Right atrium auricular region (tissue), 2 donors: Measurements from ENCODE around the gene CDH15. TPM values are rescaled to one million over a fixed set of nuclear protein-coding genes. Genes with fewer than 3 reads are reported as not detected.
"Not testable (repeated sequence)": the region's sequence is repeated elsewhere in the genome, so short reads cannot be mapped to it uniquely, and the experiment has no call there.

ENCODE experiments used
- DNase-seq: peaks from one replicate; pipeline ENCODE4 v3.0.0-alpha.2; 2019; ENCODE audit warnings: low spot score
- H3K27ac ChIP-seq, 2 donors: fragments of 200-600 bp; sonication (generic); 1 replicate in 1 of 2; 2 replicates in 1 of 2; pipeline ENCODE4 v1.5.1; 2016 to 2019
- H3K27me3 ChIP-seq, 2 donors: fragments of 200-600 bp; sonication (generic); one replicate each; pipeline versions ENCODE4 v1.5.1 to v1.6.0; 2017 to 2019
- H3K36me3 ChIP-seq: fragments of 200-600 bp; sonication (generic); one replicate; pipeline ENCODE4 v1.5.1; 2016
- H3K4me1 ChIP-seq, 2 donors: fragments of 200-600 bp; sonication (generic); one replicate each; pipeline versions ENCODE4 v1.5.1 to v1.6.0; 2017 to 2019
- H3K4me3 ChIP-seq, 2 donors: fragments of 200-600 bp; sonication (generic); 1 replicate in 1 of 2; 2 replicates in 1 of 2; pipeline ENCODE4 v1.5.1; 2017 to 2019; ENCODE audit warnings: mild to moderate bottlenecking in 1 of 2, moderate library complexity in 1 of 2
- H3K9me3 ChIP-seq, 2 donors: fragments of 200-600 bp; sonication (generic); one replicate each; pipeline ENCODE4 v1.5.1; 2019
- total RNA-seq, 2 donors: library from RNA; depleted of rRNA; stranded (reverse); fragments of >200 nt; gene quantifications; one replicate each; pipeline ENCODE4 v1.1.0, GENCODE V29; 2016
- TF ChIP-seq, protein P1 (sequence below), 2 donors: fragments of 200-600 bp; sonication (generic); IDR thresholded peaks; one replicate each; pipeline ENCODE4 v1.5.1; 2019; ENCODE audit warnings: antibody characterized with exemption in 2 of 2

Gene CDH15
- total RNA-seq, 2 donors from 2014 or later = not detected

DNA sequence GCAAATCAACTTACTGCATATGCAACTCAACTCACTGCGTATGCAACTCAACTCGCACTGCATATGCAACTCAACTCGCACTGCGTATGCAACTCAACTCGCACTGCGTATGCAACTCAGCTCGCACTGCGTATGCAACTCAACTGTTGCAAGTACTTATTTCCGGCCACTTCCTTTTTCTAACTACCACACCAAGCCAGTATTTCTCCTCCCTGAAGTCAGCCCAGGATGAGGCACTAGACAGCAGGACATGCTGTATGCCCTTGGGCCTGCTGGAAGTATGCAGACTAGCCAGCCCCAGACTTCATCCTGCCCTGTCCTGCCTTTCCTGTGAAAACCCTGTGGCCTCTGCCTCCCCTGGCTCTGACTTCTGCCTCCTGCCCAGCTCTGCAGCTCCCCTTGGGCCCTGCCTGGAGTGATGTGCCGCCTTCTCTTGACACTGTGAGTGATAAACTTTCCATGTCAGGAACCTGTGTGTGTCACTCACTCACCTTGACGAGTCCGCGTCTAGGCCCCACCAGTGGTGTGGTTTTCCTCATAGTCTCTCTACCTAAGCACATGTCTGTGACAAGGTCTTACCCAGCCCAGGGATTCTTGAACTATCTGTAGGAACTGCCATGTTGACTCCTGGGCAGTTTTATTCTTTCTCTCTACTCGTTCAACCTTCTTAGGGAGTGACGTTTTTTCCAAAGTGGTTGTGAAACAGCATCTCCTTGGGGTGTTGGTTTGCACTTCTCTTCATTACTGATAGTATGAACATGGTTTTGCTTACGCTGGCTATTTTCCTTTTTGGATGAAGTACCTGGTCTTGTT is 62.3 kb downstream of the CDH15 start:
- no peaks in the 10 kb centered on the region for H3K4me1 ChIP-seq
- H3K27ac ChIP-seq = no peak overlapping the region
- H3K4me3 ChIP-seq = no peak overlapping the region
- H3K27me3 ChIP-seq = no peaks in the 10 kb centered on the region
- TF ChIP-seq, protein P1, sequence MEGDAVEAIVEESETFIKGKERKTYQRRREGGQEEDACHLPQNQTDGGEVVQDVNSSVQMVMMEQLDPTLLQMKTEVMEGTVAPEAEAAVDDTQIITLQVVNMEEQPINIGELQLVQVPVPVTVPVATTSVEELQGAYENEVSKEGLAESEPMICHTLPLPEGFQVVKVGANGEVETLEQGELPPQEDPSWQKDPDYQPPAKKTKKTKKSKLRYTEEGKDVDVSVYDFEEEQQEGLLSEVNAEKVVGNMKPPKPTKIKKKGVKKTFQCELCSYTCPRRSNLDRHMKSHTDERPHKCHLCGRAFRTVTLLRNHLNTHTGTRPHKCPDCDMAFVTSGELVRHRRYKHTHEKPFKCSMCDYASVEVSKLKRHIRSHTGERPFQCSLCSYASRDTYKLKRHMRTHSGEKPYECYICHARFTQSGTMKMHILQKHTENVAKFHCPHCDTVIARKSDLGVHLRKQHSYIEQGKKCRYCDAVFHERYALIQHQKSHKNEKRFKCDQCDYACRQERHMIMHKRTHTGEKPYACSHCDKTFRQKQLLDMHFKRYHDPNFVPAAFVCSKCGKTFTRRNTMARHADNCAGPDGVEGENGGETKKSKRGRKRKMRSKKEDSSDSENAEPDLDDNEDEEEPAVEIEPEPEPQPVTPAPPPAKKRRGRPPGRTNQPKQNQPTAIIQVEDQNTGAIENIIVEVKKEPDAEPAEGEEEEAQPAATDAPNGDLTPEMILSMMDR (IDR thresholded peaks at IDR 0.05) = no peak
- H3K36me3 ChIP-seq = peaks cover 29% of the 10 kb centered on the region
- H3K9me3 ChIP-seq = no peaks in the 10 kb centered on the region
- no peak for DNase-seq

DNA sequence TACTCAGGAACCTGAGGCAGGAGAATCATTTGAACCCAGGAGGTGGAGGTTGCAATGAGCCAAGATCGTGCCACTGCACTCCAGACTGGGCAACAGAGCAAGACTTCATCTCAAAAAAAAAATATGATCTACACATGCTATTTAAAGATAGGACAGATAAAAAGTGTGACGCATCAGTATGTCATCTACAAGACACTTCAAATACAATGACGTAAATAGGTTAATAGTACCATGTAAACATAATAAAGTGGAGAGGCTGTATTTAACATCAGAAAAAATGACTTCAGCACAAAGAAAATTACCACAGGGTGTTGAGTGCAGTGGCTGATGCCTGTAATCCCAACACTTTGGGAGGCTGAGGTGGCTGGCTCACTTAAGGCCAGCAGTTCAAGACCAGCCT is 66.2 kb downstream of the CDH15 start:
- no peak overlapping the region for H3K4me3 ChIP-seq
- peaks cover 0 to 7% of the 10 kb centered on the region in 2 donors for H3K4me1 ChIP-seq
- no peak for DNase-seq
- H3K27ac ChIP-seq = no peak overlapping the region
- no peaks in the 10 kb centered on the region for H3K27me3 ChIP-seq
- H3K9me3 ChIP-seq = no peaks in the 10 kb centered on the region
- H3K36me3 ChIP-seq = peaks cover 10% of the 10 kb centered on the region
- TF ChIP-seq, protein P1 (IDR thresholded peaks at IDR 0.05) = no peak

DNA sequence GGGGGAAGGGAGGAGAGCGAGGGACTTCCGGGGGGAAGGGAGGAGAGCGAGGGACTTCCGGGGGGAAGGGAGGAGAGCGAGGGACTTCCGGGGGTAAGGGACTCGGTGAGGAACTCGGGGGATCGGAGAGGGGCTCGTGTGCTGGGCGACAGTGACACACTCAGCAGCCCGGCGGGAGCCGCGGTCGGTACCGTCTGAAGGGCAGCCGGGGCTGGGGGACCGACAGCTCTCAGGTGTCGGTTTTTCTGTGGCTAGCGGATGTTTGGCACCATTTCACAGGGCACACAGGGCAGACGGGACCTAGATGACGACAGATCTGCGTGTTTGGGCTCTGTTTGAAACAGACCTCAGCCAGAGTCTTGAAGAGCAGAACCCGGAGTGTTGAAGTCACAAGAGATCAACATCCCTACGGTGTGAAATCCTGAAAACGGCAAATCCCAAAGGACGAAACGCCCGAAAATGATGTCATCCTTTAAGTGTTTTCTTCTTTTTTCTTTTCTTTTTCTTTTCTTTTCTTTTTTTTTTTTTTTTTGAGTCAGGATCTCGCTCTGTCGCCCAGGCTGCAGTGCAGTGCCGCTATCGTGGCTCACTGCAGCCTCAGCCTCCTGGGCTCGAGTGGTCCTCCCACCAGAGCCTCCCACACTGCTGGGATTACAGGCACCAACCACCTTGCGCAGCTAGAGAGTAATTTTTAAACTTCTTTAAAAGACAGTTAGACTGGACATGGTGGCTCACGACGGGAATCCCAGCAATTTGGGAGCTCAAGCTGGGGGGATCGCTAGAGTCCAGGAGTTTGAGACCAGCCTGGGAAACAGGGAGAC is 69.8 kb downstream of the CDH15 start:
- Histone ChIP-seq H3K9me3 (no peaks in the 10 kb centered on the region), H3K27ac (peak overlapping the region; percentile 88 to 95), H3K36me3 (no peaks in the 10 kb centered on the region), H3K27me3 (no peaks in the 10 kb centered on the region), H3K4me1 (peaks cover 0 to 7% of the 10 kb centered on the region in 2 donors), H3K4me3 (peak overlapping the region; percentile 67 to 68)
- TF ChIP-seq, protein P1 (IDR thresholded peaks at IDR 0.05) = no peak
- peak; percentile 82 for DNase-seq

DNA sequence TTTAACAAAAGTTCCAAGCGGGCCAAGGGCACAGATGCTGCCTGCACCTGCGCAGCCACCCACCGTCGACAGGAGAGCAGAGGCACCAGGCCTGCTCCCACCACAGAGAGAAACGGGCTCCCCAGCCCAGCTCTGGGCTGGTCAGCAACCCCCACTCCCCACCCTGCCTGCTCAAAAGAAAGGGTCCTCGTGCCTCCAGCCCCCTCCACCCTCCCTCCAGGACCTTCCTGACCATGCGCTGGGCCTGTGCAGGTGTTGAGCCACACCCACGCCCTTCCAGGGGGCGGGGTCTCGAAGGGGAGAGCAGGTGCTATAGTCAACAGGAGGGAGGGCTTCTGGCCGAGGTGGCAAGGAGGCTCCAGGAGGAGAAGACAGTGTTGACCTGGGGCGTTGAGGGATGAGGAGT is 71.2 kb downstream of the CDH15 start:
- Histone ChIP-seq H3K4me1 (peaks cover 0 to 16% of the 10 kb centered on the region in 2 donors), H3K27me3 (no peaks in the 10 kb centered on the region), H3K27ac (no peak overlapping the region), H3K9me3 (no peaks in the 10 kb centered on the region), H3K36me3 (no peaks in the 10 kb centered on the region), H3K4me3 (no peak overlapping the region)
- DNase-seq = no peak
- TF ChIP-seq, protein P1 (IDR thresholded peaks at IDR 0.05) = no peak

DNA sequence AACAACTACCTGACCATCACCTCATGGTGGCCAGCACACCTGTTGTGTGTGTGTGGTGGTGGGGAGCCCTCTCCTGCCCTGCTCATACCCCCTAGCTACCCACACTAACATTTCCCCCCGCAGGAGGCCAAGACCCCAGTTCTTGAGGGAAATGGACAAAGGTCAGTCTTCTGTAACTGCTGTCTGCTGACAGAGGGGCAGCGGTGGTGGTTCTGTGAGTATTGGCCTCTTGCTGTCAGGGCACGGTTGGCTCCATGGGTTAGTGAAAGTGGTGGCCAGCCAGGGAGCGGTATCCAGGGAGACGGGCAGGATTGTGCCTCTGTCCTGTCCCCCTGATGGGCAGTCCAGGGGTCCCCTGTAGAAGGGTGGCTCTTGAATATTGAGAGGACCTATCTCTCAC is 72.1 kb downstream of the CDH15 start:
- TF ChIP-seq, protein P1 (IDR thresholded peaks at IDR 0.05) = no peak
- H3K4me3 ChIP-seq = no peak overlapping the region
- no peaks in the 10 kb centered on the region for H3K9me3 ChIP-seq
- no peak for DNase-seq
- no peaks in the 10 kb centered on the region for H3K36me3 ChIP-seq
- no peak overlapping the region for H3K27ac ChIP-seq
- peaks cover 0 to 16% of the 10 kb centered on the region in 2 donors for H3K4me1 ChIP-seq
- no peaks in the 10 kb centered on the region for H3K27me3 ChIP-seq

DNA sequence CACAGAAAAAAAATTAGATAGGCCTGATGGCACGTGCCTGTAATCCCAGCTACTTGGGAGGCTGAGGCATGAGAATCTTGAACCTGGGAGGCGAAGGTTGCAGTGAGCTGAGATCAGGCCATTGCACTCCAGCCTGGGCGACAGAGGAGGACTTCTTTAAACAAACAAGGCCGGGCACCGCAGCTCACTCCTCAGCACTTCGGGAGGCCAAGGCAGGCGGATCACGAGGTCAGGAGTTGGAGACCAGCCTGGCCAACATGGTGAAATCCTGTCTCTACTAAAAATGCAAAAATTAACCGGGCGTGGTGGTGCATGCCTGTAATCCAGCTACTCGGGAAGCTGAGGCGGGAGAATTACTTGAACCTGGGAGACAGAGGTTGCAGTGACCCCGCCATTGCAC is 72.7 kb downstream of the CDH15 start:
- not testable (repeated sequence) for H3K27me3 ChIP-seq, H3K9me3 ChIP-seq, H3K4me3 ChIP-seq, H3K36me3 ChIP-seq, H3K27ac ChIP-seq, DNase-seq
- H3K4me1 ChIP-seq = peaks cover 0 to 16% of the 10 kb centered on the region in 2 donors
